HEK293 (cell line): ENCODE measurements around the gene ST7.

Experiments used
- YY1 ChIP-seq: fragments of 450-650 bp; formaldehyde crosslinking; IDR thresholded peaks from 2 replicates; pipeline ENCODE4 v1.5.1; 2018; ENCODE audit warnings: missing biosample characterization, missing genetic modification characterization
- ZNF202 ChIP-seq: fragments of 450-650 bp; formaldehyde crosslinking; IDR thresholded peaks from 2 replicates; pipeline ENCODE4 v1.5.1; 2016; ENCODE audit warnings: missing biosample characterization, missing genetic modification characterization, borderline replicate concordance
- ZNF768 ChIP-seq: fragments of 450-650 bp; formaldehyde crosslinking; IDR thresholded peaks from 2 replicates; pipeline ENCODE4 v1.5.1; 2018; ENCODE audit warnings: missing biosample characterization, mild to moderate bottlenecking, missing genetic modification characterization
- ZSCAN30 ChIP-seq: fragments of 450-650 bp; IDR thresholded peaks from 2 replicates; pipeline ENCODE4 v1.5.1; 2018; ENCODE audit warnings: missing biosample characterization, mild to moderate bottlenecking, missing genetic modification characterization, moderate library complexity
- TF ChIP-seq, protein P1 (sequence below): fragments of 450-650 bp; formaldehyde crosslinking; IDR thresholded peaks from 2 replicates; pipeline ENCODE4 v1.5.1; 2016; ENCODE audit warnings: missing biosample characterization, missing genetic modification characterization

DNA sequence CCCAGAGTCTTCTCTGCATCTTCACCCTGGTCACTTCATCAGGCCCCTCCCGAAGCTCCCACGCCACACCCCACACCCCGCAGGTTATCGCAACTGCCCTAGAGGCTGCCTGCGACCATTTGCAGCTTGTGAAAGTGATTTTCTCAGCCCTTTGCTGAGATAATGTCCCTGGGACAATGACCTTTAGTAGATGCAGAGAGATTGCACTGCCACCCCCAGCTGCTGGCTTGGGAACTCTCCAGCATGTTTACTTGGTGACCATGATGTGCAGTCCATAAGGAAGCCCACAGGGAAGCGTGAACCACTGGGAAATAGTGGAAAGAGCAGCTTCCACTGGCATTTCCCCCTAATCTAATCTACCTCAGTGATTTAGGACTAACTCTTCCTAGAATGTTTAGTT is 272.2 kb downstream of the ST7 start:
- TF ChIP-seq ZNF202 = no peak
- TF ChIP-seq ZNF768 (tag by site-specific recombination) = no peak
- no peak for TF ChIP-seq ZSCAN30 (tag by site-specific recombination)
- no peak for TF ChIP-seq YY1 (tag by site-specific recombination)
- TF ChIP-seq, protein P1, sequence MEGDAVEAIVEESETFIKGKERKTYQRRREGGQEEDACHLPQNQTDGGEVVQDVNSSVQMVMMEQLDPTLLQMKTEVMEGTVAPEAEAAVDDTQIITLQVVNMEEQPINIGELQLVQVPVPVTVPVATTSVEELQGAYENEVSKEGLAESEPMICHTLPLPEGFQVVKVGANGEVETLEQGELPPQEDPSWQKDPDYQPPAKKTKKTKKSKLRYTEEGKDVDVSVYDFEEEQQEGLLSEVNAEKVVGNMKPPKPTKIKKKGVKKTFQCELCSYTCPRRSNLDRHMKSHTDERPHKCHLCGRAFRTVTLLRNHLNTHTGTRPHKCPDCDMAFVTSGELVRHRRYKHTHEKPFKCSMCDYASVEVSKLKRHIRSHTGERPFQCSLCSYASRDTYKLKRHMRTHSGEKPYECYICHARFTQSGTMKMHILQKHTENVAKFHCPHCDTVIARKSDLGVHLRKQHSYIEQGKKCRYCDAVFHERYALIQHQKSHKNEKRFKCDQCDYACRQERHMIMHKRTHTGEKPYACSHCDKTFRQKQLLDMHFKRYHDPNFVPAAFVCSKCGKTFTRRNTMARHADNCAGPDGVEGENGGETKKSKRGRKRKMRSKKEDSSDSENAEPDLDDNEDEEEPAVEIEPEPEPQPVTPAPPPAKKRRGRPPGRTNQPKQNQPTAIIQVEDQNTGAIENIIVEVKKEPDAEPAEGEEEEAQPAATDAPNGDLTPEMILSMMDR (tag by site-specific recombination) = no peak
